SK-N-SH (cell line): ENCODE data around the gene CCNG1. TPM values are rescaled to one million over a fixed set of nuclear protein-coding genes. Genes with fewer than 3 reads are reported as not detected.

Experiments
- CTCF ChIA-PET: fragments of 300-600, 350-600 bp; formaldehyde crosslinking; extraction: SDS; loops from one replicate; lab custom pipeline; 2021; lab: Yijun Ruan, JAX
- POLR2A ChIA-PET: fragments of 350-600 bp; sonication (Branson Sonifier 250); formaldehyde crosslinking; extraction: SDS; loops from one replicate; lab custom pipeline; 2020; ENCODE audit warnings: antibody characterized with exemption, inconsistent platforms; lab: Yijun Ruan, JAX
- DNase-seq: peaks from one replicate; pipeline ENCODE4 v3.0.0; 2012
- H2AFZ ChIP-seq: fragments of 200-600 bp; sonication (generic); 2 replicates; pipeline ENCODE4 v1.8.1; 2016; ENCODE audit warnings: antibody characterized with exemption, mild to moderate bottlenecking, low read depth
- H3F3A ChIP-seq: fragments of 200-600 bp; sonication (generic); replicated peaks from 2 replicates; pipeline ENCODE3; 2016; ENCODE audit warnings: antibody characterized with exemption, mild to moderate bottlenecking; ENCODE audit not compliant: insufficient read depth
- H3K27ac ChIP-seq, 2 experiments: fragments of 200-500 bp in 1 of 2; fragments of 200-600 bp in 1 of 2; sonication (Bioruptor generic) in 1 of 2; sonication (generic), shearing (Covaris generic) in 1 of 2; 2 replicates each; pipeline versions ENCODE4 v1.5.1 to v1.6.1; 2014 to 2016; ENCODE audit warnings: low read depth in 2 of 2, inconsistent platforms in 1 of 2, low read length in 1 of 2, mild to moderate bottlenecking in 1 of 2, mixed read lengths in 1 of 2
- H3K27me3 ChIP-seq: fragments of 200-600 bp; sonication (generic), shearing (Covaris generic); 2 replicates; pipeline ENCODE4 v1.6.1; 2016; ENCODE audit warnings: mixed run types; ENCODE audit not compliant: insufficient read depth
- H3K36me3 ChIP-seq, 2 experiments: fragments of 200-500 bp in 1 of 2; fragments of 200-600 bp in 1 of 2; sonication (Bioruptor generic) in 1 of 2; sonication (generic) in 1 of 2; replicated peaks in 1 of 2; 2 replicates each; pipeline versions ENCODE3 to v1.5.1; 2014 to 2016; ENCODE audit warnings: low read length in 1 of 2, mild to moderate bottlenecking in 1 of 2; ENCODE audit not compliant: insufficient read depth in 2 of 2, control insufficient read depth in 1 of 2
- H3K4me1 ChIP-seq, 2 experiments: fragments of 200-500 bp in 1 of 2; fragments of 200-600 bp in 1 of 2; sonication (Bioruptor generic) in 1 of 2; sonication (generic), shearing (Covaris generic) in 1 of 2; 2 replicates each; pipeline versions ENCODE4 v1.5.1 to v1.6.1; 2014 to 2016; ENCODE audit warnings: low read depth in 1 of 2, low read length in 1 of 2, mixed run types in 1 of 2; ENCODE audit not compliant: insufficient read depth in 2 of 2, control insufficient read depth in 1 of 2
- H3K4me2 ChIP-seq: fragments of 200-600 bp; sonication (generic), shearing (Covaris generic); 2 replicates; pipeline ENCODE4 v1.6.1; 2017; ENCODE audit warnings: mixed run types
- H3K4me3 ChIP-seq, 2 experiments: fragments of 200-500 bp in 1 of 2; fragments of 200-600 bp in 1 of 2; sonication (Bioruptor generic) in 1 of 2; sonication (generic), shearing (Covaris generic) in 1 of 2; 2 replicates each; pipeline versions ENCODE4 v1.5.1 to v1.8.1; 2014 to 2016; ENCODE audit warnings: low read depth in 2 of 2, inconsistent platforms in 1 of 2, low read length in 1 of 2, mild to moderate bottlenecking in 1 of 2, mixed read lengths in 1 of 2, moderate library complexity in 1 of 2
- H3K79me2 ChIP-seq: fragments of 200-600 bp; sonication (generic); 2 replicates; pipeline ENCODE4 v1.8.1; 2017; ENCODE audit warnings: mild to moderate bottlenecking; ENCODE audit not compliant: insufficient read depth
- H3K9ac ChIP-seq: fragments of 200-600 bp; sonication (generic); 2 replicates; pipeline ENCODE4 v1.6.1; 2017; ENCODE audit warnings: mixed run types
- H3K9me2 ChIP-seq: fragments of 200-600 bp; sonication (generic); 2 replicates; pipeline ENCODE4 v1.6.1; 2017; ENCODE audit warnings: mixed run types
- H3K9me3 ChIP-seq: fragments of 200-600 bp; sonication (generic); 2 replicates; pipeline ENCODE4 v1.6.1; 2017; ENCODE audit warnings: mixed run types, mild to moderate bottlenecking, moderate library complexity
- H4K20me1 ChIP-seq: fragments of 200-600 bp; sonication (generic); 2 replicates; pipeline ENCODE4 v1.6.1; 2017; ENCODE audit warnings: mild to moderate bottlenecking, mixed run types; ENCODE audit not compliant: insufficient read depth
- CTCF ChIP-seq: fragments of 200-600 bp; sonication (generic); IDR thresholded peaks from 2 replicates; pipeline ENCODE4 v1.6.1; 2017; ENCODE audit warnings: antibody characterized with exemption, mild to moderate bottlenecking, moderate library complexity
- ELF1 ChIP-seq: IDR thresholded peaks from 2 replicates; pipeline ENCODE4 v1.4.0; 2012
- EZH2phosphoT487 ChIP-seq: fragments of 200-600 bp; sonication (generic); IDR thresholded peaks from 2 replicates; pipeline ENCODE4 v1.6.1; 2017; ENCODE audit warnings: low read depth, mixed run types, mild to moderate bottlenecking, antibody characterized with exemption, moderate library complexity, borderline replicate concordance
- GABPA ChIP-seq: IDR thresholded peaks from 2 replicates; pipeline ENCODE4 v1.4.0; 2012; ENCODE audit warnings: low read depth, mild to moderate bottlenecking
- JUND ChIP-seq: IDR thresholded peaks from 2 replicates; pipeline ENCODE4 v1.4.0; 2012
- MAX ChIP-seq: IDR thresholded peaks from 2 replicates; pipeline ENCODE4 v1.4.0; 2012; ENCODE audit warnings: low read depth
- MEF2A ChIP-seq: IDR thresholded peaks from 2 replicates; pipeline ENCODE4 v1.4.0; 2012; ENCODE audit warnings: low read depth, borderline replicate concordance
- MXI1 ChIP-seq: IDR thresholded peaks from 2 replicates; pipeline ENCODE4 v1.6.1; 2012; ENCODE audit warnings: mild to moderate bottlenecking, low read depth, low read length, improper control_type of control experiment
- POLR2AphosphoS5 ChIP-seq: IDR thresholded peaks from 2 replicates; pipeline ENCODE4 v1.6.1; 2012; ENCODE audit warnings: low read depth, low read length
- RAD21 ChIP-seq: IDR thresholded peaks from 2 replicates; pipeline ENCODE4 v1.6.1; 2012; ENCODE audit warnings: mild to moderate bottlenecking, low read length
- RCOR1 ChIP-seq: fragments of 150-350 bp; IDR thresholded peaks from 2 replicates; pipeline ENCODE4 v1.6.1; 2017; ENCODE audit warnings: antibody characterized with exemption, low read length
- SIN3A ChIP-seq: IDR thresholded peaks from 2 replicates; pipeline ENCODE4 v1.6.1; 2012; ENCODE audit warnings: low read depth, mild to moderate bottlenecking, low read length, moderate library complexity, borderline replicate concordance
- SMC3 ChIP-seq: IDR thresholded peaks from 2 replicates; pipeline ENCODE4 v1.6.1; 2012; ENCODE audit warnings: low read depth, low read length, improper control_type of control experiment
- TAF1 ChIP-seq: IDR thresholded peaks from 2 replicates; pipeline ENCODE4 v1.6.1; 2012; ENCODE audit warnings: low read depth, mild to moderate bottlenecking, low read length, moderate library complexity, borderline replicate concordance
- TEAD4 ChIP-seq: IDR thresholded peaks from 2 replicates; pipeline ENCODE4 v1.4.0; 2012; ENCODE audit warnings: mild to moderate bottlenecking, borderline replicate concordance; ENCODE audit not compliant: insufficient read depth
- YY1 ChIP-seq: IDR thresholded peaks from 2 replicates; pipeline ENCODE4 v1.4.0; 2012; ENCODE audit warnings: low read depth, mild to moderate bottlenecking
- WGBS: methylation state at CpG from one replicate; pipeline ENCODE4 v1.1.6; 2017; ENCODE audit warnings: low lambda C conversion rate; 5-methylcytosine and 5-hydroxymethylcytosine counted together
- polyA plus RNA-seq, 3 experiments: library from polyadenylated mRNA; depleted of rRNA; stranded (reverse); fragments of >200 nt; gene quantifications; 2 replicates each; pipeline ENCODE4 v1.2.3, GENCODE V29; 2012
- TF ChIP-seq, protein P1 (sequence below): IDR thresholded peaks from 2 replicates; pipeline ENCODE4 v1.4.0; 2012; ENCODE audit warnings: low read depth, borderline replicate concordance
- TF ChIP-seq, protein P2 (sequence below): fragments of 150-350 bp; IDR thresholded peaks from 2 replicates; pipeline ENCODE4 v1.6.1; 2017; ENCODE audit warnings: antibody characterized with exemption, low read length, low read depth, borderline replicate concordance
- TF ChIP-seq, protein P3 (sequence below): IDR thresholded peaks from 2 replicates; pipeline ENCODE4; 2012
- TF ChIP-seq, protein P4 (sequence below): IDR thresholded peaks from 2 replicates; pipeline ENCODE4 v1.6.1; 2012; ENCODE audit warnings: mild to moderate bottlenecking, low read depth, low read length, moderate library complexity
- TF ChIP-seq, protein P5 (sequence below): fragments of 150-350 bp; IDR thresholded peaks from 2 replicates; pipeline ENCODE4 v1.6.1; 2016; ENCODE audit warnings: mild to moderate bottlenecking, low read depth, low read length

The CCNG1 gene
- polyA plus RNA-seq, 1 of the 3 experiments (the other 2 are of a cell fraction) = 49.0 TPM

DNA sequence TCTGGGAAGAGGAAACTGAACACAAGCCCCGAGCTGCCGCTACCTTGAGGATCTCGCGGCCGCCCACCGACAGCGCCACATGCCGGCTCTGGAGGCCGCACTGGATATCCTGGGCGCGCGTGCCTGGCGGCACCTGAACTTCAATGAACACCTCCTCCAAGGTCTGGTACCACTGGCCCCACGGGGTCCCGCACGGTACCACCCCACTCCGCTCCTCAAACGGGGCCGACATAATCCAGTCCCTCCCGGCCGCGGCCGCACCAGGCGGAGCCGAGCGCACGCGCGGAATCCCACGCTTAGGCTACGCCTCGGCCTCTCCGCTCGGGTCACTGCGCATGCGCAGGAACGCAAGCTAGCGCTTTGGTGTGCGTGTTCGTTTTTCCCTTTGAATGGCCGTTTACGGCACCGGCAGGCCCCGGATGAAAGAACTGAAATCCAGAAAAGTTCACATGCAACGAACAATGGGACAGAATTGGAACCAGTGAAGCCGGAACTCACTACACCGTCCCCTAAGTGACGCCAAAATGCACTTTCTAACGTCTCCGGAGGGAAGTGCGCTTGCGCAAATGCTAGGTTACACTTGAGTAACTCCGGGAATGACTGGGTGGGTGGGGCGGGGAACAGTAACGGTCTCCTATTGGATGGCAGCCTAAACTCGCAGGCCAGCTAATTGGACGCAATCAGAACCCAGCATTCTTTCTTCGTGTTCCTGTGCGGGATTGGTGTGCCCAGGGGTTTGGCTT is 22.6 kb downstream of the CCNG1 start, which contains the start of gene NUDCD2:
Gene NUDCD2 (minus strand): TSS at position 284 of the 743 bp plus-strand sequence. CDS start 52 bp downstream, at position 232.
- Histone ChIP-seq H3K4me2 (peak within 1 kb of the TSS; percentile 96), H3K9me2 (no peaks in the 10 kb centered on the region), H3K79me2 (peaks cover 57% of the 10 kb centered on the region), H4K20me1 (no peaks in the 10 kb centered on the region), H3K36me3 (peaks cover 9 to 17% of the 10 kb centered on the region in 2 experiments), H3K27ac (peak within 1 kb of the TSS; percentile 98 to 99), H3K27me3 (no peaks in the 10 kb centered on the region), H3F3A (peaks cover 41% of the 10 kb centered on the region), H3K4me1 (peaks cover 12% of the 10 kb centered on the region in 2 experiments; a peak in 3 of 4 replicates), H3K9me3 (no peaks in the 10 kb centered on the region), H3K9ac (peak within 1 kb of the TSS; percentile 90), H3K4me3 (peak within 1 kb of the TSS; percentile 83 to 90), H2AFZ (peak within 1 kb of the TSS; percentile 87)
- ChIA-PET POLR2A (interaction anchor here (0.6 to 2.7 kb wide), 9 partner anchors 9 to 1139 kb away, joined by 3 to 25 read pairs (median 4); partner anchors contain the start of genes CCNG1 and MAT2B), CTCF (interaction anchor here (0.5 to 2.6 kb wide), 4 partner anchors 12 to 102 kb away, joined by 3 to 7 read pairs (median 6); no protein-coding TSS in a partner anchor)
- 1% methylated on average over 33 of the region's 59 CpGs for WGBS
- DNase-seq = peak; percentile 88
- TF ChIP-seq, protein P1, sequence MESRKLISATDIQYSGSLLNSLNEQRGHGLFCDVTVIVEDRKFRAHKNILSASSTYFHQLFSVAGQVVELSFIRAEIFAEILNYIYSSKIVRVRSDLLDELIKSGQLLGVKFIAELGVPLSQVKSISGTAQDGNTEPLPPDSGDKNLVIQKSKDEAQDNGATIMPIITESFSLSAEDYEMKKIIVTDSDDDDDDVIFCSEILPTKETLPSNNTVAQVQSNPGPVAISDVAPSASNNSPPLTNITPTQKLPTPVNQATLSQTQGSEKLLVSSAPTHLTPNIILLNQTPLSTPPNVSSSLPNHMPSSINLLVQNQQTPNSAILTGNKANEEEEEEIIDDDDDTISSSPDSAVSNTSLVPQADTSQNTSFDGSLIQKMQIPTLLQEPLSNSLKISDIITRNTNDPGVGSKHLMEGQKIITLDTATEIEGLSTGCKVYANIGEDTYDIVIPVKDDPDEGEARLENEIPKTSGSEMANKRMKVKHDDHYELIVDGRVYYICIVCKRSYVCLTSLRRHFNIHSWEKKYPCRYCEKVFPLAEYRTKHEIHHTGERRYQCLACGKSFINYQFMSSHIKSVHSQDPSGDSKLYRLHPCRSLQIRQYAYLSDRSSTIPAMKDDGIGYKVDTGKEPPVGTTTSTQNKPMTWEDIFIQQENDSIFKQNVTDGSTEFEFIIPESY = no peak
- TF ChIP-seq RAD21 = no peak; the same call in 1 of the 2 replicates
- no peak for TF ChIP-seq TEAD4
- TF ChIP-seq YY1 = no peak
- no peak for TF ChIP-seq SMC3
- TF ChIP-seq, protein P2, sequence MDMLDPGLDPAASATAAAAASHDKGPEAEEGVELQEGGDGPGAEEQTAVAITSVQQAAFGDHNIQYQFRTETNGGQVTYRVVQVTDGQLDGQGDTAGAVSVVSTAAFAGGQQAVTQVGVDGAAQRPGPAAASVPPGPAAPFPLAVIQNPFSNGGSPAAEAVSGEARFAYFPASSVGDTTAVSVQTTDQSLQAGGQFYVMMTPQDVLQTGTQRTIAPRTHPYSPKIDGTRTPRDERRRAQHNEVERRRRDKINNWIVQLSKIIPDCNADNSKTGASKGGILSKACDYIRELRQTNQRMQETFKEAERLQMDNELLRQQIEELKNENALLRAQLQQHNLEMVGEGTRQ = no peak
- TF ChIP-seq RCOR1 = no peak
- TF ChIP-seq MAX = peak; percentile 86
- no peak for TF ChIP-seq ELF1
- no peak for TF ChIP-seq SIN3A
- TF ChIP-seq TAF1 = peak; percentile 53
- no peak for TF ChIP-seq EZH2phosphoT487
- TF ChIP-seq CTCF = peak; percentile 46
- no peak for TF ChIP-seq JUND
- no peak for TF ChIP-seq GABPA
- TF ChIP-seq MEF2A = no peak
- TF ChIP-seq, protein P3, sequence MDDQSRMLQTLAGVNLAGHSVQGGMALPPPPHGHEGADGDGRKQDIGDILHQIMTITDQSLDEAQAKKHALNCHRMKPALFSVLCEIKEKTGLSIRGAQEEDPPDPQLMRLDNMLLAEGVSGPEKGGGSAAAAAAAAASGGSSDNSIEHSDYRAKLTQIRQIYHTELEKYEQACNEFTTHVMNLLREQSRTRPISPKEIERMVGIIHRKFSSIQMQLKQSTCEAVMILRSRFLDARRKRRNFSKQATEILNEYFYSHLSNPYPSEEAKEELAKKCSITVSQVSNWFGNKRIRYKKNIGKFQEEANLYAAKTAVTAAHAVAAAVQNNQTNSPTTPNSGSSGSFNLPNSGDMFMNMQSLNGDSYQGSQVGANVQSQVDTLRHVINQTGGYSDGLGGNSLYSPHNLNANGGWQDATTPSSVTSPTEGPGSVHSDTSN = no peak
- TF ChIP-seq, protein P4, sequence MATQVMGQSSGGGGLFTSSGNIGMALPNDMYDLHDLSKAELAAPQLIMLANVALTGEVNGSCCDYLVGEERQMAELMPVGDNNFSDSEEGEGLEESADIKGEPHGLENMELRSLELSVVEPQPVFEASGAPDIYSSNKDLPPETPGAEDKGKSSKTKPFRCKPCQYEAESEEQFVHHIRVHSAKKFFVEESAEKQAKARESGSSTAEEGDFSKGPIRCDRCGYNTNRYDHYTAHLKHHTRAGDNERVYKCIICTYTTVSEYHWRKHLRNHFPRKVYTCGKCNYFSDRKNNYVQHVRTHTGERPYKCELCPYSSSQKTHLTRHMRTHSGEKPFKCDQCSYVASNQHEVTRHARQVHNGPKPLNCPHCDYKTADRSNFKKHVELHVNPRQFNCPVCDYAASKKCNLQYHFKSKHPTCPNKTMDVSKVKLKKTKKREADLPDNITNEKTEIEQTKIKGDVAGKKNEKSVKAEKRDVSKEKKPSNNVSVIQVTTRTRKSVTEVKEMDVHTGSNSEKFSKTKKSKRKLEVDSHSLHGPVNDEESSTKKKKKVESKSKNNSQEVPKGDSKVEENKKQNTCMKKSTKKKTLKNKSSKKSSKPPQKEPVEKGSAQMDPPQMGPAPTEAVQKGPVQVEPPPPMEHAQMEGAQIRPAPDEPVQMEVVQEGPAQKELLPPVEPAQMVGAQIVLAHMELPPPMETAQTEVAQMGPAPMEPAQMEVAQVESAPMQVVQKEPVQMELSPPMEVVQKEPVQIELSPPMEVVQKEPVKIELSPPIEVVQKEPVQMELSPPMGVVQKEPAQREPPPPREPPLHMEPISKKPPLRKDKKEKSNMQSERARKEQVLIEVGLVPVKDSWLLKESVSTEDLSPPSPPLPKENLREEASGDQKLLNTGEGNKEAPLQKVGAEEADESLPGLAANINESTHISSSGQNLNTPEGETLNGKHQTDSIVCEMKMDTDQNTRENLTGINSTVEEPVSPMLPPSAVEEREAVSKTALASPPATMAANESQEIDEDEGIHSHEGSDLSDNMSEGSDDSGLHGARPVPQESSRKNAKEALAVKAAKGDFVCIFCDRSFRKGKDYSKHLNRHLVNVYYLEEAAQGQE = no peak
- peak; percentile 84 for TF ChIP-seq MXI1
- TF ChIP-seq POLR2AphosphoS5 = peak; percentile 93
- TF ChIP-seq, protein P5, sequence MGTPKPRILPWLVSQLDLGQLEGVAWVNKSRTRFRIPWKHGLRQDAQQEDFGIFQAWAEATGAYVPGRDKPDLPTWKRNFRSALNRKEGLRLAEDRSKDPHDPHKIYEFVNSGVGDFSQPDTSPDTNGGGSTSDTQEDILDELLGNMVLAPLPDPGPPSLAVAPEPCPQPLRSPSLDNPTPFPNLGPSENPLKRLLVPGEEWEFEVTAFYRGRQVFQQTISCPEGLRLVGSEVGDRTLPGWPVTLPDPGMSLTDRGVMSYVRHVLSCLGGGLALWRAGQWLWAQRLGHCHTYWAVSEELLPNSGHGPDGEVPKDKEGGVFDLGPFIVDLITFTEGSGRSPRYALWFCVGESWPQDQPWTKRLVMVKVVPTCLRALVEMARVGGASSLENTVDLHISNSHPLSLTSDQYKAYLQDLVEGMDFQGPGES = no peak
